ENCODE measurements around the gene ANO4. TPM values are rescaled to one million over a fixed set of nuclear protein-coding genes. Genes with fewer than 3 reads are reported as not detected.

ANO4 gene
- polyA plus RNA-seq, 1 donor (not counting 4 experiments of a cell fraction or from before 2014, with no cell fraction given) = 18.1 TPM

DNA sequence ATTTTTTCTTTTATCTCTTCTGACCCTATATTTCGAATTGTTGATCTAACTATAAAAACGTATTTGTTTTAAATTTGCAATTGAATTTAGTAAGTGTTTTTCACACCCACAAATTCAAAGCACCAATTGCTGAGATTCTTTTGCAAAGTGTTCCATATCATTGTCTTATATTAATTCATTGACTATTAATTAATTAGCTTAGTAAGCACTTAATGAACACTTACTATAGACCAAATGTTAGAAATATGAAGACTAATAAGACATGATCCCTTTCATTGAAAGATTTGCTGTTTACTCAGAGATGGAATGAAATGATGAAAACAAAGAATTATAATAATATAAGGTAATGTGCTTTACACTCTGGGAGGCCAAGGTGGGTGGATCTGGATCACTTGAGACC is 14.2 kb downstream of the ANO4 start:
- Histone ChIP-seq H3K27ac (ENCODE audit: control insufficient read depth, insufficient read depth, low read length) (no peak overlapping the region), H3K36me3 (ENCODE audit: control insufficient read depth in 2 of 2, extremely low read depth in 1 of 2, insufficient read depth in 2 of 2, low read length in 2 of 2) (no peaks in the 10 kb centered on the region), H3K9me1 (ENCODE audit: control insufficient read depth, extremely low read depth, insufficient read depth, low read length) (no peaks in the 10 kb centered on the region), H3K4me3 (ENCODE audit: control insufficient read depth in 2 of 3, extremely low read depth in 1 of 3, insufficient read depth in 2 of 3, low read depth in 1 of 3, low read length in 3 of 3) (no peak overlapping the region), H2AFZ (ENCODE audit: control insufficient read depth, low read length) (no peak overlapping the region), H3K79me2 (ENCODE audit: control insufficient read depth, insufficient read depth, low read length) (no peaks in the 10 kb centered on the region), H4K20me1 (ENCODE audit: control insufficient read depth, extremely low read depth, insufficient read depth, low read length) (no peaks in the 10 kb centered on the region), H3K27me3 (ENCODE audit: control insufficient read depth, extremely low read depth, insufficient read depth, low read length) (no peaks in the 10 kb centered on the region), H3K9ac (ENCODE audit: control insufficient read depth, extremely low read depth, insufficient read depth, low read length) (no peak overlapping the region), H3K4me1 (ENCODE audit: control insufficient read depth, extremely low read depth, insufficient read depth, low read length) (peaks cover 8% of the 10 kb centered on the region), H3K4me2 (ENCODE audit: control insufficient read depth, extremely low read depth, insufficient read depth, low read depth, low read length) (no peak overlapping the region), H3K9me3 (ENCODE audit: control insufficient read depth, low read depth, low read length) (no peaks in the 10 kb centered on the region)
- TF ChIP-seq EZH2 (IDR thresholded peaks at IDR 0.05; ENCODE audit: low read length) = no peak
- TF ChIP-seq, protein P1, sequence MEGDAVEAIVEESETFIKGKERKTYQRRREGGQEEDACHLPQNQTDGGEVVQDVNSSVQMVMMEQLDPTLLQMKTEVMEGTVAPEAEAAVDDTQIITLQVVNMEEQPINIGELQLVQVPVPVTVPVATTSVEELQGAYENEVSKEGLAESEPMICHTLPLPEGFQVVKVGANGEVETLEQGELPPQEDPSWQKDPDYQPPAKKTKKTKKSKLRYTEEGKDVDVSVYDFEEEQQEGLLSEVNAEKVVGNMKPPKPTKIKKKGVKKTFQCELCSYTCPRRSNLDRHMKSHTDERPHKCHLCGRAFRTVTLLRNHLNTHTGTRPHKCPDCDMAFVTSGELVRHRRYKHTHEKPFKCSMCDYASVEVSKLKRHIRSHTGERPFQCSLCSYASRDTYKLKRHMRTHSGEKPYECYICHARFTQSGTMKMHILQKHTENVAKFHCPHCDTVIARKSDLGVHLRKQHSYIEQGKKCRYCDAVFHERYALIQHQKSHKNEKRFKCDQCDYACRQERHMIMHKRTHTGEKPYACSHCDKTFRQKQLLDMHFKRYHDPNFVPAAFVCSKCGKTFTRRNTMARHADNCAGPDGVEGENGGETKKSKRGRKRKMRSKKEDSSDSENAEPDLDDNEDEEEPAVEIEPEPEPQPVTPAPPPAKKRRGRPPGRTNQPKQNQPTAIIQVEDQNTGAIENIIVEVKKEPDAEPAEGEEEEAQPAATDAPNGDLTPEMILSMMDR (optimal IDR thresholded peaks at IDR 0.05 in 1 of 3, IDR thresholded peaks at IDR 0.05 in 1 of 3, conservative IDR thresholded peaks at IDR 0.05 in 1 of 3; ENCODE audit: extremely low read depth in 1 of 3, insufficient read depth in 2 of 3, low read length in 3 of 3) = no peak
- no peak for DNase-seq (ENCODE audit: low read depth, low spot score)
- no peak for FAIRE-seq
- dilution Hi-C loops (cut with MboI; ENCODE audit: extremely low pct_ligation_motif_present, low sequenced_read_pairs) = no loop called here

DNA sequence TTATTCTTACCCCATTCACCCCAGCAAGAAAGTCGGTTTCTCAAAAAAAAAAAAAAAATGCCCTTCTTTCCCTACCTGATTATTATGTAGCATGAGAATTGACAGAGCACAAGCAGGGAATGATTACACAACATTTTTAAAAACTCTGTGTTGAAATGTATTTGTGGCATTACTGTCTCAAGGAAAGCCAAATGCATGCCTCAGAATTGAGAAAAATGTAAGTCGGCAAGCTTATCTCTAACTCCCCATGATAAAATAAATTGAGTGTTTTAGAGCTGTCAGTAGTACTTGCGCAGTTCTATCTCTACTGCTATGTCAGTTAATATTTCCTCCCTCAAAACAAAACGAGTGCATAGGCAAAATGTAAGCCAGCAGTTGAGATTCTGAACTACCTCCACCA is 25.7 kb downstream of the ANO4 start:
- Histone ChIP-seq H4K20me1 (ENCODE audit: control insufficient read depth, extremely low read depth, insufficient read depth, low read length) (no peaks in the 10 kb centered on the region), H3K4me1 (ENCODE audit: control insufficient read depth, extremely low read depth, insufficient read depth, low read length) (peaks cover 29% of the 10 kb centered on the region), H3K9me1 (ENCODE audit: control insufficient read depth, extremely low read depth, insufficient read depth, low read length) (no peaks in the 10 kb centered on the region), H3K27me3 (ENCODE audit: control insufficient read depth, extremely low read depth, insufficient read depth, low read length) (no peaks in the 10 kb centered on the region), H3K4me2 (ENCODE audit: control insufficient read depth, extremely low read depth, insufficient read depth, low read depth, low read length) (no peak overlapping the region), H3K27ac (ENCODE audit: control insufficient read depth, insufficient read depth, low read length) (no peak overlapping the region), H3K36me3 (ENCODE audit: control insufficient read depth in 2 of 2, extremely low read depth in 1 of 2, insufficient read depth in 2 of 2, low read length in 2 of 2) (peaks cover 0 to 1% of the 10 kb centered on the region in 2 experiments), H3K79me2 (ENCODE audit: control insufficient read depth, insufficient read depth, low read length) (no peaks in the 10 kb centered on the region), H2AFZ (ENCODE audit: control insufficient read depth, low read length) (no peak overlapping the region), H3K4me3 (ENCODE audit: control insufficient read depth in 2 of 3, extremely low read depth in 1 of 3, insufficient read depth in 2 of 3, low read depth in 1 of 3, low read length in 3 of 3) (no peak overlapping the region), H3K9ac (ENCODE audit: control insufficient read depth, extremely low read depth, insufficient read depth, low read length) (no peak overlapping the region), H3K9me3 (ENCODE audit: control insufficient read depth, low read depth, low read length) (no peaks in the 10 kb centered on the region)
- dilution Hi-C loops (cut with MboI; ENCODE audit: extremely low pct_ligation_motif_present, low sequenced_read_pairs) = no loop called here
- FAIRE-seq = no peak
- TF ChIP-seq, protein P1 (optimal IDR thresholded peaks at IDR 0.05 in 1 of 3, IDR thresholded peaks at IDR 0.05 in 1 of 3, conservative IDR thresholded peaks at IDR 0.05 in 1 of 3; ENCODE audit: extremely low read depth in 1 of 3, insufficient read depth in 2 of 3, low read length in 3 of 3) = no peak
- no peak for TF ChIP-seq EZH2 (IDR thresholded peaks at IDR 0.05; ENCODE audit: low read length)
- DNase-seq (ENCODE audit: low read depth, low spot score) = no peak

Data from keratinocyte (primary cell).